Stimulated activated CD4-positive, alpha-beta T cell treated with anti-CD3 and anti-CD28 coated beads, Interleukin-4, amount 100 ng/mL, for 48 hours (primary cell): Measurements from ENCODE around the gene RB1.
"Not testable (repeated sequence)": the region's sequence is repeated elsewhere in the genome, so short reads cannot be mapped to it uniquely, and the experiment has no call there.

Source experiments
- DNase-seq, 2 donors: peaks; one replicate each; pipeline ENCODE4 v3.0.0-alpha.2; 2020; ENCODE audit warnings: low read depth in 2 of 2

Gene RB1

GRCh38 chr13:48410199-48410598, 106.6 kb downstream of the RB1 start:
- no peak for DNase-seq

GRCh38 chr13:48411147-48411794, 107.7 kb downstream of the RB1 start:
- no peak for DNase-seq

- DNase-seq: no peak
Measured at GRCh38 chr13:48411841-48412531, 108.4 kb downstream of the RB1 start.

- no peak for DNase-seq
Measured at GRCh38 chr13:48412881-48413351, 109.4 kb downstream of the RB1 start, which contains the start of gene LPAR6. TSS of gene LPAR6 (minus strand) at chr13:48413113. CDS start at chr13:48412423, 690 bp downstream.

GRCh38 chr13:48414501-48414900, 111.0 kb downstream of the RB1 start:
- DNase-seq: no peak

- DNase-seq: no peak
Measured at GRCh38 chr13:48415516-48415915, 112.0 kb downstream of the RB1 start.

- DNase-seq: not testable (repeated sequence)
Measured at GRCh38 chr13:48422003-48422402, 118.5 kb downstream of the RB1 start.

GRCh38 chr13:48424212-48424611, 120.7 kb downstream of the RB1 start:
- DNase-seq: no peak

- DNase-seq: no peak
Measured at GRCh38 chr13:48426052-48426451, 122.5 kb downstream of the RB1 start.

GRCh38 chr13:48426755-48427298, 123.3 kb downstream of the RB1 start:
- not testable (repeated sequence) for DNase-seq

- no peak for DNase-seq
Measured at GRCh38 chr13:48429036-48429435, 125.5 kb downstream of the RB1 start.

GRCh38 chr13:48429886-48430285, 126.3 kb downstream of the RB1 start:
- DNase-seq: no peak

GRCh38 chr13:48431431-48431830, 127.9 kb downstream of the RB1 start:
- no peak for DNase-seq

GRCh38 chr13:48431987-48432615, 128.6 kb downstream of the RB1 start:
- DNase-seq: no peak

- no peak for DNase-seq
Measured at GRCh38 chr13:48434200-48434599, 130.6 kb downstream of the RB1 start.

- DNase-seq: no peak
Measured at GRCh38 chr13:48436661-48437288, 133.2 kb downstream of the RB1 start.

- no peak for DNase-seq
Measured at GRCh38 chr13:48437371-48437770, 133.8 kb downstream of the RB1 start.

- DNase-seq: no peak
Measured at GRCh38 chr13:48443442-48444208, 140.1 kb downstream of the RB1 start.

- DNase-seq: no peak
Measured at GRCh38 chr13:48446464-48446863, 142.9 kb downstream of the RB1 start.

- no peak for DNase-seq
Measured at GRCh38 chr13:48448285-48448958, 144.9 kb downstream of the RB1 start.
